SH-SY5Y (cell line): ENCODE data around the gene RNF44.

Experiments used
- GATA2 ChIP-seq: IDR thresholded peaks from 2 replicates; pipeline ENCODE4 v1.6.1; 2011; ENCODE audit warnings: mild to moderate bottlenecking, low read depth, low read length
- GATA3 ChIP-seq: IDR thresholded peaks from 2 replicates; pipeline ENCODE4 v1.6.1; 2011; ENCODE audit warnings: low read depth, mild to moderate bottlenecking, low read length, moderate library complexity

GRCh38 chr5:176559683-176560082 is 22.5 kb upstream of the RNF44 start:
- no peak for TF ChIP-seq GATA2
- no peak for TF ChIP-seq GATA3
